GM18517 (cell line): ENCODE measurements around the gene PRPF19.

Experiments used
- ATAC-seq: cut with Tn5 transposase; IDR thresholded peaks from one replicate; pipeline ENCODE4 v1.9.1; 2021; ENCODE audit warnings: mild to moderate bottlenecking, moderate library complexity; ENCODE audit not compliant: unreplicated experiment

The PRPF19 gene

DNA sequence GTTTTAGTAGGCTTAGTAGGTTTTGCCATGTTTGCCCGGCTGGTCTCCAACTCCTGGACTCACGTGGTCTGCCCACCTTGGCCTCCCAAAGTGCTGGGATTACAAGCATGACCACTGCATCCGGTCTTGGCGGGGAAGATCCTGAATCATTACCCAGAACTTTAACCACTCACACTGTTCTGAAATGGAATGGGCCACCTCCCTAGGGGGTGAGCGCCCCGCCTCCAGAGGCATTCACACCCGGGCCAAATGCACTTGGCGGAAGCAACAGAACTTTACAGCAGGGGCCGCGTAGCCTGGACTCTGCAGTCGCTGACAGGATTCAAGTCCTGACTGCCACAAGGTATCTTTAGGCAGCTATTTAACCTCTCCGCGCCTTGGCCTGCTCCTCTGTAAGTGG is 59.1 kb downstream of the PRPF19 start:
- ATAC-seq = no peak

DNA sequence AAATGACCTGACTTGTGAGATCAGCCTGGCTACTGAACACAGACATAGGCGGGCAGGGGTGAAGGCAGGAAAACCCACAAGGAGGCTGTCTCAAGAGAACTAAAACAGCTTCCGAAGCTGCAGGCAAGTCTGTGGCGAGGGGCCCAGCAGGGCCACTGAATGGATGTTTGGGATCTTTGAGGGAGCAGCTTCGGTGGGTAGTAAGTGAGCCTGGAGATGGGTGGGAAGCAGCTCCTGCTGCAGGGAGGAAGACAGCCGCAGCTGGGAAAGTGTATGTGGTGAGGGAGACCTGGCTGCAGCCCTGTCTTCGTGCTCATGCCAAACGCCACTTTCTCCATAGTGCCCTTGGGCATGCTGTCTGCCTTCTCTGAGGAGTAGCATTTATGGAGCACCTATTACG is 61.0 kb downstream of the PRPF19 start:
- no peak for ATAC-seq

DNA sequence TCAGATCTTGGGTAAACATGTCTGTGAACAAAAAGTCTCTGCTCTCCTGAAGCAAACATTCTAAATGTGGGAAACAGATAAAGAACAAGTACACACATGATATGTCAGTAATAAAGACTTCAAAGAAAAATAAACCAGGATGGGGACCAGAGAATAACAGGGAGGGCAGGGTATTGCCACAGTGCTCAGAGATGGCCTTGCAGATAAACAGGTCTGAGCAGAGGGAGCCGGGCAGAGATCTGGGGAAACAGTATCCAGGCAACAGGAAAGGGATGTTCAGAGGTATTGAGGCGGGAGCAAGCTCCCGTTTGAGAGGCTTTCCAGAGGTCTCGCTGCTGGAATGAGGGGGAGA is 61.5 kb downstream of the PRPF19 start:
- no peak for ATAC-seq

DNA sequence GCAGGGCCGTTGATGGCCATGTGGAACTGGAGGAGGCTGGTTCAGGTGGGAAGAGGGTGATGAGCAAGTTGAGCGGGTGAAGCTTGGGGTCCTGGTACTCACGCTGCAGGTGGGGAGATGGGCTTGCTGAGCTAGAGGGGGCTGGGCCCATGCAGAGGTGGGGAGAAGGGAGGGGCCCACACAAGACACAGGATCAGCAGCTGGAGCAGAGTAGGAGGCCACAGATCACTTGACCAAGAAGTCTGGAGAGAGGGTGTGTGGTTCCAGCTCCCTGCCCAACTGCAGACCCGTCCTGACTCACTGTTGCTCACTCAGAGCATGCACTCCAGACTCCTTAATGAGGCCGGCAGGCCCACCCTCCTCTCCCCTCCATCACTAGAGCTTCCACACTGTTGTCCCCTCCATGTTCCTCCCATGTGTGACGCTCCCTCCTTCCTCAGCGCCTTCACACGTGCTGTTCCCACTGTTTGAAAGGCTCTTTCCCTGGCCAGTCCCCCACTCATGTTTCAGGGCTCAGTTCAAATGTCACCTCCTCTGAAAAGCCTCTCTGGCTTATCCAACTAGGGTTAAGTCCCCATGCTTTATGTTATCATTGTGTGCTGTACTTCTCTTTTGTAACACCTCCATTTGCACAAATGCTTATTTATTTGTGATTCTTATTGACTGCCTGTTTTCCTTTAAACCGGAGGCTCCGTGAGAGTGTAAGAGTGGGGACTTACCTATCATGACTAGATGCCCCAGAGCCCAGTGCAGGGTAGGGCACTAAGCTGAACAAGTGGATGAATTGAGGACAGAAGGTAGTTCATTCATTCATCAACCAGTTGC is 62.1 kb downstream of the PRPF19 start:
- no peak for ATAC-seq

DNA sequence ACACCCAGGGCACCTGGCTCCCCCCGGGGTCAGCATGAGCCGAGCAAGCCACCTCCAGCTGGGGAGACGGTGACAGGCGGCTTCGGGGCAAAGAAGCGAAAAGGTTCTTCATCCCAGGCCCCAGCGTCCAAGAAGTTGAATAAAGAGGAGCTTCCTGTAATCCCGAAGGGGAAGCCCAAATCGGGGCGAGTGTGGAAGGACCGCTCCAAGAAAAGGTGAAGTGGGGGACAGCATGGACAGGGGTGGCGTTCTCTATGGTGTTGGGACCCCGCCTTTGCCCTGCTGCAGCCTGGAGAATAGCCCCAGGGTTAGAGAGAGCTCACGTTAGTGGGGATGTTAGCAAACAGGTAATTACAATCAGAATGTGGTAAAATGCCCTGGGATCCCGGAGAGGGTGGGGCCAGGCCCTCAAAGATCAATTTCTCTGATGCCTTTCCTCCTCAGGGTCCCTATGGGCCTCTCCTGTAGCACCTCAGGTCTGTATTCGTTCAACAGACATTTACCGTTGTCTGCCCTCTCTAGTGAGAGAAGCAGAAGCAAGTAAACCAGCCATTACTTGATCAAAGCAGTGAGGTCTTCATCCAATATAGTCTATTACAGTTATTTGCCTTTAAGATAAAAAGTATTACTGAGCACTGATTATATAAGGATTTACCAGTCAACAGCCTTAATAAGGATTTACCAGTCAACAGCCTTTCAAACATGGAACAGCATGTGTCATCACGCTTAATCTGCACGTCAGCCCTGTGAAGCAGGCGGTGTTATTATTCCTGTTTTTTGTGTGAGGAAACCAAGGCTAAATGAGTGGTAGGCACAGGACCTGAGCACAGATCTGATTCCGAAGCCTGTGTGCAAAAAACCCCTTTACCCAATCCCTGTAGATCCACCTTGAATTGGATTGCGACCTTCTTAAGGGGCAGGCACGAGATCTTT is 63.5 kb downstream of the PRPF19 start:
- ATAC-seq = no peak

DNA sequence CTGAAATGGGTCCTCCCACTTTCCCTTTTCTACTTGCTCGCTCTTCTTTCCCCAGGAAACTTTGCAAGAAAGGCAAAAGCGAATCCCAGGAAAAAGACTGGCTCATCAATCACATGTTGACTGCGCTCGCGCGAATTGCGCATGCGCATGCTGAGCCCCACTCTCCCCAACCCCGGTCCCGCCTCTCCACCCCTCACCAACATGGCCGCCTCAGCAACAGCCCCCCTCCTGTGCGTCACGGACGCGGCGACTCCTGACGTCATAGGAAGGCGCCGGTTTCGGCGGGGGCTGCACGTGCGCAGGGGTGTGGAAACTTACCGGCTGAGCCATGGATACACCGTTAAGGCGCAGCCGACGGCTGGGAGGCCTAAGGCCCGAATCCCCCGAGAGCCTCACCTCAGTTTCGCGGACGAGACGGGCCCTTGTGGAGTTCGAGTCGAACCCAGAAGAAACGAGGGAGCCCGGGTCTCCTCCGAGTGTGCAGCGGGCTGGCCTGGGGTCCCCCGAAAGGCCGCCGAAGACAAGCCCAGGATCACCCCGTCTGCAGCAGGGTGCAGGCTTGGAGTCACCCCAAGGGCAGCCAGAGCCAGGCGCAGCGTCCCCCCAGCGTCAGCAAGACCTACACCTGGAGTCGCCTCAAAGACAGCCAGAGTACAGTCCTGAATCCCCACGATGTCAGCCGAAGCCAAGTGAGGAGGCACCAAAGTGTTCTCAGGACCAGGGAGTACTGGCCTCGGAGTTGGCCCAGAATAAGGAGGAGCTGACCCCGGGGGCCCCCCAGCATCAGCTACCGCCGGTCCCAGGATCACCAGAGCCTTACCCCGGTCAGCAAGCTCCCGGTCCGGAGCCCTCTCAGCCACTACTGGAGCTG is 64.4 kb downstream of the PRPF19 start, which contains the start of gene CCDC86:
Gene CCDC86, plus strand, starts transcription at position 317 of the 871 bp plus-strand sequence. Its CDS starts 12 bp downstream, at position 329.
- ATAC-seq = peak; percentile 61
